Progenitor cell of endocrine pancreas (in vitro differentiated cells): ENCODE results near the gene C22orf31. TPM values are rescaled to one million over a fixed set of nuclear protein-coding genes. Genes with fewer than 3 reads are reported as not detected.

Source experiments
- DNase-seq: peaks from one replicate; pipeline ENCODE4 v3.0.0; 2021; ENCODE audit warnings: low spot score; ENCODE audit not compliant: unreplicated experiment
- H3K27ac Mint-ChIP-seq: 2 replicates; pipeline ENCODE4 v1.8.0; 2021; ENCODE audit warnings: mild to moderate bottlenecking, moderate library complexity, mixed read lengths
- H3K27me3 Mint-ChIP-seq: 2 replicates; pipeline ENCODE4 v1.8.0; 2021; ENCODE audit warnings: mixed read lengths
- H3K36me3 Mint-ChIP-seq: 2 replicates; pipeline ENCODE4 v1.8.0; 2022; ENCODE audit warnings: mixed read lengths; ENCODE audit not compliant: insufficient read depth
- H3K4me1 Mint-ChIP-seq: 2 replicates; pipeline ENCODE4 v1.8.0; 2021; ENCODE audit warnings: low read depth, mixed read lengths
- H3K4me3 Mint-ChIP-seq: 2 replicates; pipeline ENCODE4 v1.8.0; 2021; ENCODE audit warnings: low read depth, mild to moderate bottlenecking, moderate library complexity, mixed read lengths
- H3K9me3 Mint-ChIP-seq: 2 replicates; pipeline ENCODE4 v1.8.0; 2021; ENCODE audit warnings: low read depth, mixed read lengths
- total RNA-seq: library from RNA; stranded (reverse); gene quantifications from 2 replicates; pipeline ENCODE4 v1.2.1, GENCODE V29; 2021
- TF ChIP-seq, protein P1 (sequence below): fragments of 200-600 bp; sonication (generic); IDR thresholded peaks from one replicate; pipeline ENCODE4 v1.5.0; 2021; ENCODE audit warnings: antibody characterized with exemption, mild to moderate bottlenecking; ENCODE audit not compliant: unreplicated experiment

C22orf31 gene
- total RNA-seq, 1 donor from 2014 or later, result not detected

- H3K36me3 Mint-ChIP-seq, result no peaks in the 10 kb centered on the region
- peaks cover 4% of the 10 kb centered on the region for H3K9me3 Mint-ChIP-seq
- no peak overlapping the region for H3K4me3 Mint-ChIP-seq
- TF ChIP-seq, protein P1, sequence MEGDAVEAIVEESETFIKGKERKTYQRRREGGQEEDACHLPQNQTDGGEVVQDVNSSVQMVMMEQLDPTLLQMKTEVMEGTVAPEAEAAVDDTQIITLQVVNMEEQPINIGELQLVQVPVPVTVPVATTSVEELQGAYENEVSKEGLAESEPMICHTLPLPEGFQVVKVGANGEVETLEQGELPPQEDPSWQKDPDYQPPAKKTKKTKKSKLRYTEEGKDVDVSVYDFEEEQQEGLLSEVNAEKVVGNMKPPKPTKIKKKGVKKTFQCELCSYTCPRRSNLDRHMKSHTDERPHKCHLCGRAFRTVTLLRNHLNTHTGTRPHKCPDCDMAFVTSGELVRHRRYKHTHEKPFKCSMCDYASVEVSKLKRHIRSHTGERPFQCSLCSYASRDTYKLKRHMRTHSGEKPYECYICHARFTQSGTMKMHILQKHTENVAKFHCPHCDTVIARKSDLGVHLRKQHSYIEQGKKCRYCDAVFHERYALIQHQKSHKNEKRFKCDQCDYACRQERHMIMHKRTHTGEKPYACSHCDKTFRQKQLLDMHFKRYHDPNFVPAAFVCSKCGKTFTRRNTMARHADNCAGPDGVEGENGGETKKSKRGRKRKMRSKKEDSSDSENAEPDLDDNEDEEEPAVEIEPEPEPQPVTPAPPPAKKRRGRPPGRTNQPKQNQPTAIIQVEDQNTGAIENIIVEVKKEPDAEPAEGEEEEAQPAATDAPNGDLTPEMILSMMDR, result no peak
- H3K27me3 Mint-ChIP-seq, result no peaks in the 10 kb centered on the region
- no peak overlapping the region for H3K27ac Mint-ChIP-seq
- H3K4me1 Mint-ChIP-seq, result peaks cover 34% of the 10 kb centered on the region
- DNase-seq, result no peak
Measured at GRCh38 chr22:29023172-29023796, 38.3 kb downstream of the C22orf31 start.

GRCh38 chr22:29022101-29022817 is 39.4 kb downstream of the C22orf31 start:
- Mint-ChIP-seq H3K9me3 (peaks cover 4% of the 10 kb centered on the region), H3K4me1 (peaks cover 42% of the 10 kb centered on the region), H3K36me3 (no peaks in the 10 kb centered on the region), H3K27ac (peak overlapping the region; percentile 90), H3K4me3 (peak overlapping the region; percentile 60), H3K27me3 (no peaks in the 10 kb centered on the region)
- TF ChIP-seq, protein P1, result no peak
- no peak for DNase-seq

DNA sequence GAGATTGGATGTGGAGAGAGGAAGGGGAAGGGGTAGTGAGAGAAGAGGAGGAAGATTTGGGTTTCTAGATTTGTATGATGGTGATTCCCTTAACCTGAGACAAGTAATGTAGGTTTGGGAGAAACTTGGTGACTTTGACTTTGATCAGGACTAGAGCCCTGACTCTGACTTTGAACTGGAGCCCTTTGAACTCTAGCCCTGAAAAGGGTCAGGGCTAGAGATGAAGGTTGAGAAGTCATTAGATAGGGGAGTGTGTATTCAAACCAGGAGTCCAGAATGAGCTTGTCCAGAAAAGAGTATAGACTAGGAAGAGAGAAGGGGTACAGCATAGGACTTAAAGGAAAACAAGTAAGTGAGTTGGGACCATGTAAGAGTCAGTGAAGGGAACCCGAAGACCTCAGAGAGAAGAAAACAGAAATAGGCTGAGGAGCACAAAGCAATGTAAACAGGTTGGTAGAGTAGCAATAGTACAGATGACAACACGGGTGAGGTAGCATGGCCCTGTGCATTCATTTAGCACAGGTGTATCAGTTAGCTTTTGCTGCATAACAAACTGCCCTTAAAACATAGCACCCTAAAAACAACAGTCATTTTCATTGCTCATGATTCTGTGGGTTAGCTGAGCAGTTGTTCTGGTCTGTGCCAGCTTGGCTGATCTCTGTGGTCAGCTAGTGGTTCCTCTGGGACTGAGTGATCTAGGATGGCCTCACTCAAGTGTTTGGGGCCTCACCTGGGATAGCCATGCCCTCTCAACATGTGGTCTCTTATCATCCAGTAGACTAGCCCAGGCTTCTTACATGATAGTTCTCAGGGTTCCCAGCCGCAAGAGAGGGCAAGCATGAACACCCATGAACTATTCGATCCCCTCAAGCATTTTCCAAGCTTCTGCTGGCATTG is 43.1 kb downstream of the C22orf31 start:
- Mint-ChIP-seq H3K9me3 (peaks cover 4% of the 10 kb centered on the region), H3K36me3 (no peaks in the 10 kb centered on the region), H3K4me1 (peaks cover 51% of the 10 kb centered on the region), H3K4me3 (no peak overlapping the region), H3K27ac (no peak overlapping the region), H3K27me3 (no peaks in the 10 kb centered on the region)
- TF ChIP-seq, protein P1, result no peak
- no peak for DNase-seq

GRCh38 chr22:29016067-29016938 is 45.3 kb downstream of the C22orf31 start:
- peaks cover 36% of the 10 kb centered on the region for H3K4me1 Mint-ChIP-seq
- no peak for DNase-seq
- H3K9me3 Mint-ChIP-seq, result peaks cover 4% of the 10 kb centered on the region
- TF ChIP-seq, protein P1, result no peak
- H3K27me3 Mint-ChIP-seq, result no peaks in the 10 kb centered on the region
- no peaks in the 10 kb centered on the region for H3K36me3 Mint-ChIP-seq
- no peak overlapping the region for H3K4me3 Mint-ChIP-seq
- H3K27ac Mint-ChIP-seq, result peak overlapping the region; percentile 63
